ENCODE results near the gene YTHDF1. TPM values are rescaled to one million over a fixed set of nuclear protein-coding genes. Genes with fewer than 3 reads are reported as not detected.

Gene YTHDF1
- total RNA-seq, 1 experiment from 2014 or later, result 85.4 TPM

GRCh38 chr20:63223121-63223825 lies 7.3 kb upstream of the YTHDF1 start:
- H3K4me3 Mint-ChIP-seq, result no peak overlapping the region
- no peaks in the 10 kb centered on the region for H3K4me1 ChIP-seq (ENCODE audit: insufficient read depth, low read length)
- no peak overlapping the region for H3K56ac ChIP-seq (ENCODE audit: insufficient read length, low read depth, low read length)
- no peaks in the 10 kb centered on the region for H3K27me3 ChIP-seq (ENCODE audit: insufficient read depth, low read length)
- H2BK5ac ChIP-seq (ENCODE audit: insufficient read length, low read length), result no peak overlapping the region
- no peak overlapping the region for H3K4me2 ChIP-seq (ENCODE audit: insufficient read depth, insufficient read length, low read length)
- H3K4me1 Mint-ChIP-seq, result peaks cover 2 to 39% of the 10 kb centered on the region in 2 experiments; a peak in 3 of 4 replicates
- H4K20me1 ChIP-seq (ENCODE audit: control insufficient read depth, insufficient read depth, insufficient read length), result no peaks in the 10 kb centered on the region
- TF ChIP-seq CTCF (conservative IDR thresholded peaks at IDR 0.05), result peak; percentile 91
- H3K27ac Mint-ChIP-seq, result no peak overlapping the region
- no peak overlapping the region for H4K8ac ChIP-seq (replicated peaks; ENCODE audit: insufficient read length, low read depth, low read length)
- no peak overlapping the region for H4K91ac ChIP-seq (ENCODE audit: insufficient read length, low read depth, low read length)
- no peak overlapping the region for H2BK15ac ChIP-seq (ENCODE audit: low read depth, low read length)
- no peak overlapping the region for H2BK20ac ChIP-seq (ENCODE audit: low read depth, low read length, poor library complexity, severe bottlenecking)
- H3K79me2 ChIP-seq (ENCODE audit: insufficient read depth, low read length), result no peaks in the 10 kb centered on the region
- H3K9me3 ChIP-seq (ENCODE audit: control insufficient read depth, low read depth, low read length), result no peaks in the 10 kb centered on the region
- DNase-seq, result peak; percentile 74
- no peaks in the 10 kb centered on the region for H3K36me3 Mint-ChIP-seq (ENCODE audit: insufficient read depth in 1 of 3, low read depth in 3 of 3)
- no peak overlapping the region for H3K18ac ChIP-seq (ENCODE audit: insufficient read length, low read depth, low read length)
- H3K14ac ChIP-seq (ENCODE audit: insufficient read depth, low read length), result no peak overlapping the region
- peaks cover 0 to 1% of the 10 kb centered on the region in 2 experiments; a peak in 1 of 5 replicates for H3K9me3 Mint-ChIP-seq
- WGBS (ENCODE audit: extremely low coverage, insufficient read length, low lambda C conversion rate), result no CpG with 5 or more reads among the region's 12 CpGs
- H2AK5ac ChIP-seq (ENCODE audit: insufficient read length, low read length), result no peak overlapping the region
- no peak overlapping the region for H3T11ph ChIP-seq (ENCODE audit: low read length)
- H3K4ac ChIP-seq (ENCODE audit: low read depth, low read length), result no peak overlapping the region
- H2AFZ ChIP-seq (ENCODE audit: low read length), result no peak overlapping the region
- no peak overlapping the region for H3K23ac ChIP-seq (ENCODE audit: insufficient read length, low read depth, low read length)
- no peaks in the 10 kb centered on the region for H3K23me2 ChIP-seq (ENCODE audit: insufficient read length, low read depth, low read length, poor library complexity, severe bottlenecking)
- peaks cover 31% of the 10 kb centered on the region for H3K27me3 Mint-ChIP-seq (ENCODE audit: low read depth)
- no peak overlapping the region for H2BK120ac ChIP-seq (ENCODE audit: low read depth, low read length, poor library complexity, severe bottlenecking)
- H3K27ac ChIP-seq (ENCODE audit: insufficient read length, low read depth, low read length), result no peak overlapping the region
- no peak overlapping the region for H2BK12ac ChIP-seq (ENCODE audit: insufficient read length, low read depth, low read length)
- H3K9ac ChIP-seq (ENCODE audit: extremely low read depth, insufficient read length, low read length), result no peak overlapping the region
- H3K79me1 ChIP-seq (ENCODE audit: insufficient read depth, low read depth, low read length, poor library complexity, severe bottlenecking), result no peaks in the 10 kb centered on the region
- no peak overlapping the region for H4K5ac ChIP-seq (ENCODE audit: insufficient read length, low read depth, low read length)
